T-cell (primary cell): ENCODE results near the gene VPS72. TPM values are rescaled to one million over a fixed set of nuclear protein-coding genes. Genes with fewer than 3 reads are reported as not detected.

Experiments
- ATAC-seq, 4 experiments: fragments of 200-7000 bp in 3 of 4; fragments of 150-1000 bp in 1 of 4; cut with Tn5 transposase; replicated peaks in 1 of 4; 1 replicate in 3 of 4; 2 replicates in 1 of 4; pipeline ENCODE4 v1.10.0; 2021; ENCODE audit warnings: moderate library complexity in 3 of 4, mild to moderate bottlenecking in 2 of 4, moderate number of reproducible peaks in 1 of 4
- CTCF ChIA-PET, 2 donors: fragments of 300-600 bp; sonication (Branson Sonifier 250); formaldehyde crosslinking; loops; one replicate each; lab custom pipeline; 2022; ENCODE audit warnings: antibody characterized with exemption in 2 of 2; lab: Charles Lee
- POLR2A ChIA-PET, 2 donors: fragments of 300-600 bp; sonication (Branson Sonifier 250); formaldehyde crosslinking; loops; one replicate each; lab custom pipeline; 2022; ENCODE audit warnings: antibody characterized with exemption in 2 of 2; lab: Charles Lee
- DNase-seq, 35 experiments: peaks; one replicate each; pipeline versions ENCODE4 v3.0.0 to v3.0.0-alpha.2; 2013 to 2023
- H3K27ac ChIP-seq: one replicate; pipeline ENCODE4 v1.5.1; 2013; ENCODE audit warnings: low read length
- H3K27me3 ChIP-seq, 2 experiments: replicated peaks in 1 of 2; 1 replicate in 1 of 2; 2 replicates in 1 of 2; pipeline versions ENCODE4 v1.6.1 to v1.7.0; 2013; ENCODE audit warnings: low read length in 1 of 2, mixed read lengths in 1 of 2; ENCODE audit not compliant: control insufficient read depth in 2 of 2, insufficient read depth in 2 of 2; ENCODE audit errors: extremely low read depth in 1 of 2
- H3K36me3 ChIP-seq, 2 donors: 1 replicate in 1 of 2; 2 replicates in 1 of 2; pipeline versions ENCODE4 v1.6.1 to v1.7.0; 2013; ENCODE audit warnings: low read length in 1 of 2; ENCODE audit not compliant: control insufficient read depth in 2 of 2, insufficient read depth in 1 of 2; ENCODE audit errors: extremely low read depth in 1 of 2
- H3K4me1 ChIP-seq, 2 experiments: 1 replicate in 1 of 2; 2 replicates in 1 of 2; pipeline versions ENCODE4 v1.6.1 to v1.7.0; 2013; ENCODE audit warnings: low read length in 2 of 2, mixed read lengths in 1 of 2; ENCODE audit not compliant: insufficient read depth in 2 of 2, control insufficient read depth in 1 of 2; ENCODE audit errors: extremely low read depth in 1 of 2
- H3K4me3 ChIP-seq, 2 donors: 1 replicate in 1 of 2; 2 replicates in 1 of 2; pipeline versions ENCODE4 v1.5.1 to v1.7.0; 2013; ENCODE audit warnings: mild to moderate bottlenecking in 2 of 2, low read length in 1 of 2, moderate library complexity in 1 of 2; ENCODE audit not compliant: control insufficient read depth in 1 of 2; ENCODE audit errors: extremely low read depth in 1 of 2
- H3K9me3 ChIP-seq: 2 replicates; pipeline ENCODE4 v1.7.0; 2013
- H3K27ac Mint-ChIP-seq, 2 donors: one replicate each; pipeline ENCODE4 v1.8.0; 2020 to 2021; ENCODE audit warnings: mild to moderate bottlenecking in 2 of 2, mixed read lengths in 2 of 2
- H3K27me3 Mint-ChIP-seq, 2 donors: one replicate each; pipeline ENCODE4 v1.8.0; 2021 to 2022; ENCODE audit warnings: mixed read lengths in 2 of 2
- H3K36me3 Mint-ChIP-seq: one replicate; pipeline ENCODE4 v1.8.0; 2021; ENCODE audit warnings: mixed read lengths
- H3K4me1 Mint-ChIP-seq, 3 donors: one replicate each; pipeline ENCODE4 v1.8.0; 2020 to 2022; ENCODE audit warnings: mixed read lengths in 3 of 3, mild to moderate bottlenecking in 1 of 3
- H3K4me3 Mint-ChIP-seq, 3 donors: one replicate each; pipeline ENCODE4 v1.8.0; 2020 to 2022; ENCODE audit warnings: mild to moderate bottlenecking in 3 of 3, mixed read lengths in 3 of 3, moderate library complexity in 3 of 3
- H3K9me3 Mint-ChIP-seq, 3 donors: one replicate each; pipeline ENCODE4 v1.8.0; 2020 to 2022; ENCODE audit warnings: mixed read lengths in 3 of 3
- WGBS: methylation state at CpG from one replicate; pipeline ENCODE4 v1.1.5; 2013; ENCODE audit warnings: missing lambda C conversion rate; ENCODE audit not compliant: insufficient coverage; 5-methylcytosine and 5-hydroxymethylcytosine counted together
- total RNA-seq, 35 experiments: library from RNA in 6 of 35; stranded (reverse) in 6 of 35; fragments of 120-200 nt in 1 of 35; gene quantifications; one replicate each; pipeline versions ENCODE4 v1.2.1 to v1.2.4 and lab custom pipeline; 2013 to 2026

VPS72 gene
- total RNA-seq, 5 donors from 2014 or later (not counting 1 experiment from before 2014, with no cell fraction given), result 50.2 to 84.5 (median 58.9) TPM

DNA sequence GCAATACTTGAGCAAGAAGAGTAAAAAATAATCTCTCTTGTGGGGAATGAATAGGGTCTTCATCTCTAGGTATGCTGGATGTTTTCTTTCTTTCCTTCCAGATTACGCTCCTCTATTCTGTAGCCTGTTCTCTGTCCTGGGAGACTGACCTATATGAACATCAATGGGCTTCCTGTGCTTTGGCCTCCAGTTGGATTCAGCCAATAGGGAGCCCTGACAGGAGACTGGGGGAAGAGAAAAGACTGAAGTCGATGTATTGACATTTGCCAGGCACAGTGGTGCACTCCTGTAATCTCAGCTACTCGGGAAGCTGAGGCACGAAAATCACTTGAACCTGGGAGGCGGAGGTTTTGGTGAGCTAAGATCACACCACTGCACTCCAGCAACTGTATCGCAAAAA lies 61.2 kb downstream of the VPS72 start:
- ChIA-PET CTCF (interaction anchor here in 1 of 2 donors (0.7 kb wide), 1 partner anchor 55 kb away, joined by 4 read pairs; no protein-coding TSS in a partner anchor), POLR2A (interaction anchor here in 1 of 2 donors (0.6 kb wide), 1 partner anchor 210 kb away, joined by 3 read pairs; no protein-coding TSS in a partner anchor)
- H3K4me1 Mint-ChIP-seq, result peaks cover 7 to 21% (median 16%) of the 10 kb centered on the region in 3 donors
- H3K4me3 Mint-ChIP-seq, result no peak overlapping the region
- no peak overlapping the region for H3K27ac Mint-ChIP-seq
- Histone ChIP-seq H3K9me3 (no peaks in the 10 kb centered on the region), H3K4me1 (peaks cover 2 to 11% of the 10 kb centered on the region in 2 experiments), H3K4me3 (no peak overlapping the region), H3K27me3 (peaks cover 0 to 13% of the 10 kb centered on the region in 2 experiments), H3K36me3 (peaks cover 0 to 7% of the 10 kb centered on the region in 2 donors), H3K27ac (no peak overlapping the region)
- H3K27me3 Mint-ChIP-seq, result peaks cover 0 to 4% of the 10 kb centered on the region in 2 donors
- no peak for DNase-seq
- H3K36me3 Mint-ChIP-seq, result peaks cover 8% of the 10 kb centered on the region
- 98% methylated on average over 5 of the region's 6 CpGs for WGBS
- ATAC-seq, result no peak
- no peaks in the 10 kb centered on the region for H3K9me3 Mint-ChIP-seq

Other genes with a start within 250 kb of the VPS72 start
- 100 to 1,000 TPM in 4 of 5 donors, 10 to 100 TPM in 1; 74.3 to 153 (median 135) TPM for gene CERS2, start 215.4 kb downstream of the VPS72 start, total RNA-seq
- under 1 TPM in 2 of 5 donors, not detected in 3; 0.15 to 0.16 TPM for gene ANXA9, start 207.9 kb downstream of the VPS72 start, total RNA-seq
- gene MINDY1, start 183.3 kb downstream of the VPS72 start, total RNA-seq, result 10 to 100 TPM; 15.3 to 26.8 (median 19.0) TPM
- gene PRUNE1, start 181.7 kb downstream of the VPS72 start, total RNA-seq, result 10 to 100 TPM; 15.3 to 31.3 (median 24.9) TPM
- 1 to 10 TPM in 3 of 5 donors, under 1 TPM in 2; 0.54 to 2.6 (median 2.2) TPM for gene BNIPL, start 153.6 kb downstream of the VPS72 start, total RNA-seq
- 1 to 10 TPM in 4 of 5 donors, under 1 TPM in 1; 0.61 to 4.8 (median 3.3) TPM for gene C1orf56, start 142.4 kb downstream of the VPS72 start, total RNA-seq
- gene CDC42SE1, start 130.6 kb downstream of the VPS72 start, total RNA-seq, result 100 to 1,000 TPM; 419 to 475 (median 450) TPM
- 1 to 10 TPM; 3.6 to 4.9 (median 3.9) TPM for gene MLLT11, start 129.8 kb downstream of the VPS72 start, total RNA-seq
- gene GABPB2, start 119.4 kb downstream of the VPS72 start, total RNA-seq, result 10 to 100 TPM; 29.6 to 41.3 (median 32.5) TPM
- 10 to 100 TPM in 1 of 5 donors, 1 to 10 TPM in 4; 2.5 to 11.5 (median 8.5) TPM for gene SEMA6C, start 43.6 kb downstream of the VPS72 start, total RNA-seq
- gene TNFAIP8L2, start 33.5 kb downstream of the VPS72 start, total RNA-seq, result 10 to 100 TPM in 3 of 5 donors, 1 to 10 TPM in 2; 3.7 to 41.2 (median 38.8) TPM
- 1 to 10 TPM in 3 of 5 donors, under 1 TPM in 2; 0.68 to 3.2 (median 2.3) TPM for gene LYSMD1, start 24.3 kb downstream of the VPS72 start, total RNA-seq
- gene SCNM1, start 24.1 kb downstream of the VPS72 start, total RNA-seq, result 10 to 100 TPM; 35.4 to 60.4 (median 52.4) TPM
- 1 to 10 TPM; 1.9 to 6.2 (median 5.3) TPM for gene TMOD4, start 14.2 kb downstream of the VPS72 start, total RNA-seq
- 10 to 100 TPM; 39.2 to 52.7 (median 48.0) TPM for gene PIP5K1A, start 8.4 kb upstream of the VPS72 start, total RNA-seq
- 100 to 1,000 TPM in 3 of 5 donors, 10 to 100 TPM in 2; 68.1 to 150 (median 133) TPM for gene PSMD4, start 64.5 kb upstream of the VPS72 start, total RNA-seq
- gene ZNF687, start 92.1 kb upstream of the VPS72 start, total RNA-seq, result 10 to 100 TPM; 27.7 to 44.2 (median 40.5) TPM
- 10 to 100 TPM; 64.9 to 96.9 (median 75.4) TPM for gene PI4KB, start 137.2 kb upstream of the VPS72 start, total RNA-seq
- 10 to 100 TPM; 50.3 to 79.8 (median 70.2) TPM for gene RFX5, start 157.1 kb upstream of the VPS72 start, total RNA-seq
- 1 to 10 TPM in 1 of 5 donors, under 1 TPM in 2, not detected in 2; 0.72 to 1.2 (median 0.93) TPM for gene SELENBP1, start 182.5 kb upstream of the VPS72 start, total RNA-seq
- gene PSMB4, start 209.4 kb upstream of the VPS72 start, total RNA-seq, result 100 to 1,000 TPM; 221 to 283 (median 232) TPM